PFSK-1 (cell line): ENCODE measurements around the gene PCARE.

ENCODE experiments used
- FOXP2 ChIP-seq: optimal IDR thresholded peaks from 2 replicates; pipeline ENCODE3; 2011; ENCODE audit warnings: borderline replicate concordance, control low read depth, inconsistent platforms; ENCODE audit not compliant: insufficient read depth; ENCODE audit errors: extremely low read length, extremely low read depth
- POLR2AphosphoS5 ChIP-seq: IDR thresholded peaks from 2 replicates; pipeline ENCODE4 v1.6.1; 2012; ENCODE audit warnings: low read depth, mild to moderate bottlenecking, control low read depth, low read length, moderate library complexity
- TAF1 ChIP-seq: IDR thresholded peaks from 2 replicates; pipeline ENCODE4 v1.6.1; 2012; ENCODE audit warnings: low read length, control low read depth, borderline replicate concordance; ENCODE audit not compliant: insufficient read depth

GRCh38 chr2:29061176-29061575 lies 13.1 kb downstream of the PCARE start:
- TF ChIP-seq POLR2AphosphoS5, result no peak
- TF ChIP-seq FOXP2, result no peak
- TF ChIP-seq TAF1, result no peak
